Brain microvascular endothelial cell (primary cell): ENCODE data around the gene UPF1.
"Not testable (repeated sequence)": the region's sequence is repeated elsewhere in the genome, so short reads cannot be mapped to it uniquely, and the experiment has no call there.

Experiments
- DNase-seq: peaks from one replicate; pipeline ENCODE4 v3.0.0-alpha.2; 2020
- H3K27ac ChIP-seq: fragments of 250-450 bp; sonication (Bioruptor Pico); 2 replicates; pipeline ENCODE4 v1.5.1; 2020; ENCODE audit warnings: mild to moderate bottlenecking, moderate library complexity
- H3K27me3 ChIP-seq: fragments of 250-450 bp; sonication (Bioruptor Pico); replicated peaks from 2 replicates; pipeline ENCODE4 v1.5.1; 2020; ENCODE audit warnings: mild to moderate bottlenecking
- H3K36me3 ChIP-seq: fragments of 250-450 bp; sonication (Bioruptor Pico); replicated peaks from 2 replicates; pipeline ENCODE4 v1.5.1; 2020; ENCODE audit warnings: mild to moderate bottlenecking
- H3K4me3 ChIP-seq: 2 replicates; pipeline ENCODE4 v1.5.1; 2011; ENCODE audit warnings: low read depth, mild to moderate bottlenecking, control low read depth, low read length, moderate library complexity
- CTCF ChIP-seq: IDR thresholded peaks from 2 replicates; pipeline ENCODE4 v1.5.1; 2011; ENCODE audit warnings: low read depth, mild to moderate bottlenecking, moderate library complexity, low read length, control low read depth, inconsistent platforms; ENCODE audit errors: missing control alignments
- in situ Hi-C: cut with HindIII; loops from 2 replicates; pipeline ENCODE4 v1.10.0; 2017; ENCODE audit warnings: low sequenced_read_pairs, low pct_ligation_motif_present

Gene UPF1

GRCh38 chr19:18913466-18913865 is 81.7 kb downstream of the UPF1 start:
- Histone ChIP-seq H3K4me3 (no peak overlapping the region), H3K27me3 (no peaks in the 10 kb centered on the region), H3K27ac (no peak overlapping the region), H3K36me3 (peaks cover 43% of the 10 kb centered on the region)
- in situ Hi-C loops, result no loop called here
- DNase-seq, result no peak
- TF ChIP-seq CTCF, result no peak

GRCh38 chr19:18915639-18916038 is 83.9 kb downstream of the UPF1 start:
- peak; percentile 55 for TF ChIP-seq CTCF
- Histone ChIP-seq H3K27ac (no peak overlapping the region), H3K27me3 (no peaks in the 10 kb centered on the region), H3K4me3 (no peak overlapping the region), H3K36me3 (peaks cover 24% of the 10 kb centered on the region)
- in situ Hi-C loops, result no loop called here
- no peak for DNase-seq

DNA sequence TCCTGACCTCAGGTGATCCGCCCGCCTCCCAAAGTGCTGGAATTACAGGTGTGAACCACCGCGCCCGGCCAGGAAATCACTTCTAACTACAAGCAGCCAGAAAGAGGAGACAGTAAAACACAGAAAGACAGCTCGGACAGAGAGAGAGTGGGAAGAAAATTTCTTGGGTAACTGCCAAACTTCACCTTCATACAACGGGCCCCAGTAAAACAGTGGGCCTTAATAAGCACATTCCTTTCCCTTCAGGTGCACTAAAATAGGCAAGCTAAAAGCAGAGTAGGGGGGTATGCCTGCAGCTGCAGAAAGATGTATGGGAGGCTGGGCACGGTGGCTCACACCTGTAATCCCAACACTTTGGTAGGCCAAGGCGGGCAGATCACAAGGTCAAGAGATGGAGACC is 85.8 kb downstream of the UPF1 start:
- H3K4me3 ChIP-seq, H3K27me3 ChIP-seq, H3K27ac ChIP-seq, in situ Hi-C loops, DNase-seq: not testable (repeated sequence)
- peaks cover 27% of the 10 kb centered on the region for H3K36me3 ChIP-seq
